Loucy (cell line): ENCODE results near the gene CTDSPL.

ENCODE experiments used
- H2AFZ ChIP-seq: fragments of 200-600 bp; sonication (generic); 2 replicates; pipeline ENCODE4 v1.6.0; 2016; ENCODE audit warnings: antibody characterized with exemption, mild to moderate bottlenecking, low read length, moderate library complexity
- H3F3A ChIP-seq: fragments of 200-600 bp; 2 replicates; pipeline ENCODE4 v1.6.0; 2016; ENCODE audit warnings: antibody characterized with exemption, low read depth, mild to moderate bottlenecking
- H3K27me3 ChIP-seq: fragments of 200-600 bp; sonication (generic); 2 replicates; pipeline ENCODE4 v1.6.1; 2014; ENCODE audit warnings: low read length, mild to moderate bottlenecking; ENCODE audit not compliant: insufficient read depth, poor library complexity, severe bottlenecking
- H3K36me3 ChIP-seq: fragments of 200-600 bp; sonication (generic); 2 replicates; pipeline ENCODE4 v1.6.1; 2016; ENCODE audit warnings: low read length; ENCODE audit not compliant: insufficient read depth
- H3K4me1 ChIP-seq: fragments of 200-600 bp; sonication (generic); 2 replicates; pipeline ENCODE4 v1.5.1; 2014; ENCODE audit warnings: low read length, mild to moderate bottlenecking; ENCODE audit not compliant: insufficient read depth, poor library complexity, severe bottlenecking
- H3K4me2 ChIP-seq: fragments of 200-600 bp; sonication (generic); 2 replicates; pipeline ENCODE4 v1.6.0; 2014; ENCODE audit warnings: antibody characterized with exemption, low read length, low read depth, mild to moderate bottlenecking; ENCODE audit not compliant: poor library complexity, severe bottlenecking
- H3K4me3 ChIP-seq: fragments of 200-600 bp; sonication (generic); 2 replicates; pipeline ENCODE4 v1.5.1; 2014; ENCODE audit warnings: low read length, mild to moderate bottlenecking, mixed read lengths; ENCODE audit not compliant: poor library complexity, severe bottlenecking
- H3K79me2 ChIP-seq: fragments of 200-600 bp; sonication (generic); 2 replicates; pipeline ENCODE4 v1.6.1; 2014; ENCODE audit warnings: low read length; ENCODE audit not compliant: insufficient read depth
- H3K9ac ChIP-seq: fragments of 200-600 bp; sonication (generic); 2 replicates; pipeline ENCODE4 v1.6.0; 2014; ENCODE audit warnings: mild to moderate bottlenecking, low read depth, low read length, moderate library complexity; ENCODE audit not compliant: poor library complexity, severe bottlenecking
- H3K9me2 ChIP-seq: fragments of 200-600 bp; sonication (generic); replicated peaks from 2 replicates; pipeline ENCODE4 v1.6.1; 2016; ENCODE audit warnings: low read depth, low read length, mixed read lengths
- H3K9me3 ChIP-seq: fragments of 200-600 bp; sonication (generic); 2 replicates; pipeline ENCODE4 v1.6.1; 2014; ENCODE audit warnings: mild to moderate bottlenecking, antibody characterized with exemption, low read length, low read depth; ENCODE audit not compliant: insufficient read depth
- H4K20me1 ChIP-seq: fragments of 200-600 bp; sonication (generic); 2 replicates; pipeline ENCODE4 v1.6.0; 2014; ENCODE audit warnings: antibody characterized with exemption, low read length, mild to moderate bottlenecking; ENCODE audit not compliant: insufficient read depth, poor library complexity, severe bottlenecking
- EZH2phosphoT487 ChIP-seq: fragments of 200-600 bp; IDR thresholded peaks from 2 replicates; pipeline ENCODE4 v1.6.1; 2018; ENCODE audit warnings: antibody characterized with exemption, mild to moderate bottlenecking, moderate library complexity, borderline replicate concordance
- TF ChIP-seq, protein P1 (sequence below): fragments of 200-600 bp; sonication (generic); conservative IDR thresholded peaks from 2 replicates; pipeline ENCODE4 v1.5.1; 2014; ENCODE audit warnings: mild to moderate bottlenecking, antibody characterized with exemption, low read length

Gene CTDSPL

DNA sequence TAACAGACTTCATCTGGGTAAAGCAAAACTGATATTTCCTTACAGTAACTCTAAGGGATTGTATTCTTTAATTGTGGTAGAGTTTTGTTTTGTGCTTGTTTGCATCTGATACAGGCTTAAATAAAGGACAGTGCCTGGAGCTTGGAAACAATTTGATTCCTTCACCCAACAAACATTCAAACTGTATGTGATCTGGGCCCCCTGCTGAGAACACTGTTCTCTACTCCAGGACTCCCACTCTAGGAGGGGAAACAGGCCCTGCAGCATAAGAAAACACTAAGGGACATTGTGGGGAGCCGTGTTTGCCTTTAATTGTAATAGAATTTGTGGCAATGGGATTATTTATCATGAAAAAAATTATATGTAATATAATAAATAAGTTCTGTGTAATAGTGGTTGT lies 56.9 kb downstream of the CTDSPL start:
- Histone ChIP-seq H4K20me1 (no peaks in the 10 kb centered on the region), H2AFZ (no peak overlapping the region), H3K4me3 (no peak overlapping the region), H3F3A (no peaks in the 10 kb centered on the region), H3K4me1 (peaks cover 47% of the 10 kb centered on the region), H3K9me3 (no peaks in the 10 kb centered on the region), H3K4me2 (no peak overlapping the region), H3K79me2 (no peaks in the 10 kb centered on the region), H3K9me2 (no peaks in the 10 kb centered on the region), H3K36me3 (no peaks in the 10 kb centered on the region), H3K9ac (no peak overlapping the region), H3K27me3 (no peaks in the 10 kb centered on the region)
- TF ChIP-seq, protein P1, sequence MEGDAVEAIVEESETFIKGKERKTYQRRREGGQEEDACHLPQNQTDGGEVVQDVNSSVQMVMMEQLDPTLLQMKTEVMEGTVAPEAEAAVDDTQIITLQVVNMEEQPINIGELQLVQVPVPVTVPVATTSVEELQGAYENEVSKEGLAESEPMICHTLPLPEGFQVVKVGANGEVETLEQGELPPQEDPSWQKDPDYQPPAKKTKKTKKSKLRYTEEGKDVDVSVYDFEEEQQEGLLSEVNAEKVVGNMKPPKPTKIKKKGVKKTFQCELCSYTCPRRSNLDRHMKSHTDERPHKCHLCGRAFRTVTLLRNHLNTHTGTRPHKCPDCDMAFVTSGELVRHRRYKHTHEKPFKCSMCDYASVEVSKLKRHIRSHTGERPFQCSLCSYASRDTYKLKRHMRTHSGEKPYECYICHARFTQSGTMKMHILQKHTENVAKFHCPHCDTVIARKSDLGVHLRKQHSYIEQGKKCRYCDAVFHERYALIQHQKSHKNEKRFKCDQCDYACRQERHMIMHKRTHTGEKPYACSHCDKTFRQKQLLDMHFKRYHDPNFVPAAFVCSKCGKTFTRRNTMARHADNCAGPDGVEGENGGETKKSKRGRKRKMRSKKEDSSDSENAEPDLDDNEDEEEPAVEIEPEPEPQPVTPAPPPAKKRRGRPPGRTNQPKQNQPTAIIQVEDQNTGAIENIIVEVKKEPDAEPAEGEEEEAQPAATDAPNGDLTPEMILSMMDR, result no peak
- no peak for TF ChIP-seq EZH2phosphoT487

DNA sequence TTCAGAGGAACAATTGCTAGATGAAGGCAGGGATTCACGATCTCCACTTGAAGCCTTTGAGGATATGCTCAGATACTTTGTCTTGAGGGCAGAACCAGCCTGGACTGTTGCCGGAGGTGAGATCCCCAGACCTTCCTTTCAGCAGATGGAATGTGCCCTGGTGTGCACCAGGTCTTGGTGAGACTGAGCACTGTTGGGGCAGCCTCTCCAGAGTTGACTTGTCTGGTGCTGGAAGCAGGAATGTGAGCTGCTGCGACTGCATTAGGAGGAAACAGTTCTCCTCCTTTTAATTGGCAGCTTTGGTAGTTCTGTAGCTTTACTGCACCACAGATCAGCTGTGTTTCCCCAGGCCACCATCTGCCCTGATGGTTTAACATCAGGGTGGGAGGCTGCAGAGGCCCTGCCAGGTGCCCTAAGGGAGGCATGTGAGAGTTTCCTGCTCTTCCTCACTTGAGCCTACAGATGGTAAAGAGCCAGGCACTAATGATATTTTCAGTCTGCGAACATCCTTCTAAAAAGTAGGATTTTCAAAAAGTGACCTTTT lies 58.5 kb downstream of the CTDSPL start:
- peak overlapping the region; percentile 50 for H3K9ac ChIP-seq
- no peaks in the 10 kb centered on the region for H3K79me2 ChIP-seq
- H3K4me3 ChIP-seq, result no peak overlapping the region
- peak overlapping the region; percentile 48 for H3K4me2 ChIP-seq
- no peaks in the 10 kb centered on the region for H3K9me3 ChIP-seq
- no peaks in the 10 kb centered on the region for H4K20me1 ChIP-seq
- H3F3A ChIP-seq, result no peaks in the 10 kb centered on the region
- H3K9me2 ChIP-seq, result no peaks in the 10 kb centered on the region
- no peaks in the 10 kb centered on the region for H3K36me3 ChIP-seq
- TF ChIP-seq EZH2phosphoT487, result no peak
- TF ChIP-seq, protein P1, result no peak
- H3K27me3 ChIP-seq, result no peaks in the 10 kb centered on the region
- 0 out of 2 replicates have a peak overlapping the region, but pooled peaks have one; percentile 52 for H2AFZ ChIP-seq
- peaks cover 63% of the 10 kb centered on the region for H3K4me1 ChIP-seq

- Histone ChIP-seq H3K4me2 (peak overlapping the region; percentile 16), H3K79me2 (no peaks in the 10 kb centered on the region), H3K4me3 (no peak overlapping the region)
Measured at GRCh38 chr3:37921025-37921424, 59.3 kb downstream of the CTDSPL start.

More at GRCh38 chr3:37921025-37921424, 59.3 kb downstream of the CTDSPL start:
- TF ChIP-seq EZH2phosphoT487, result no peak
- TF ChIP-seq, protein P1, result no peak
- no peaks in the 10 kb centered on the region for H3K9me3 ChIP-seq
- no peaks in the 10 kb centered on the region for H4K20me1 ChIP-seq
- no peak overlapping the region for H3K9ac ChIP-seq
- peaks cover 71% of the 10 kb centered on the region for H3K4me1 ChIP-seq
- H3K27me3 ChIP-seq, result no peaks in the 10 kb centered on the region
- no peaks in the 10 kb centered on the region for H3K36me3 ChIP-seq
- no peaks in the 10 kb centered on the region for H3K9me2 ChIP-seq
- H2AFZ ChIP-seq, result no peak overlapping the region
- H3F3A ChIP-seq, result no peaks in the 10 kb centered on the region
